Spleen (tissue), 11 donors: Measurements from ENCODE around the gene FAM171A1. TPM values are rescaled to one million over a fixed set of nuclear protein-coding genes. Genes with fewer than 3 reads are reported as not detected.

Experiments
- DNase-seq: peaks from one replicate; pipeline ENCODE4 v3.0.0-alpha.2; 2020
- H3K27ac ChIP-seq, 8 donors: fragments of 200-600 bp; sonication (generic) in 7 of 8; 1 replicate in 4 of 8; 2 replicates in 4 of 8; pipeline versions ENCODE4 v1.5.0 to v1.8.0; 2016 to 2021; ENCODE audit warnings: inconsistent platforms in 4 of 8, mild to moderate bottlenecking in 4 of 8, moderate library complexity in 1 of 8
- H3K27me3 ChIP-seq, 7 donors: fragments of 200-600 bp; sonication (generic) in 6 of 7; replicated peaks in 1 of 7; 1 replicate in 4 of 7; 2 replicates in 3 of 7; pipeline versions ENCODE4 v1.5.0 to v1.8.0; 2016 to 2021; ENCODE audit warnings: inconsistent platforms in 3 of 7, mild to moderate bottlenecking in 1 of 7
- H3K36me3 ChIP-seq, 6 donors: fragments of 200-600 bp; sonication (generic) in 5 of 6; 1 replicate in 4 of 6; 2 replicates in 2 of 6; pipeline versions ENCODE4 v1.5.0 to v1.8.0; 2016 to 2021; ENCODE audit warnings: inconsistent platforms in 2 of 6
- H3K4me1 ChIP-seq, 6 donors: fragments of 200-600 bp; sonication (generic) in 5 of 6; 1 replicate in 3 of 6; 2 replicates in 3 of 6; pipeline versions ENCODE4 v1.5.0 to v1.8.0; 2016 to 2021; ENCODE audit warnings: inconsistent platforms in 3 of 6
- H3K4me3 ChIP-seq, 8 donors: fragments of 200-600 bp; sonication (generic) in 7 of 8; 1 replicate in 4 of 8; 2 replicates in 4 of 8; pipeline versions ENCODE4 v1.5.0 to v1.8.0; 2016 to 2021; ENCODE audit warnings: inconsistent platforms in 4 of 8, mild to moderate bottlenecking in 4 of 8, moderate library complexity in 2 of 8
- H3K9me3 ChIP-seq, 8 donors: fragments of 200-600 bp; sonication (generic) in 7 of 8; 1 replicate in 4 of 8; 2 replicates in 4 of 8; pipeline versions ENCODE4 v1.5.0 to v1.8.0; 2016 to 2021; ENCODE audit warnings: inconsistent platforms in 4 of 8
- POLR2A ChIP-seq, 3 donors: fragments of 450-650 bp; IDR thresholded peaks; one replicate each; pipeline ENCODE4 v1.5.1; 2017; ENCODE audit warnings: antibody characterized with exemption in 3 of 3, mild to moderate bottlenecking in 1 of 3
- POLR2AphosphoS5 ChIP-seq, 3 donors: sonication (generic); formaldehyde crosslinking; IDR thresholded peaks; one replicate each; pipeline ENCODE4 v1.5.1; 2017; ENCODE audit warnings: antibody characterized with exemption in 3 of 3
- WGBS, 5 donors: extraction: QIAGEN DNeasy Blood & Tissue Kit in 3 of 5; methylation state at CpG; one replicate each; pipeline versions ENCODE4 v1.1.5 to v1.1.7; 2013 to 2018; 5-methylcytosine and 5-hydroxymethylcytosine counted together
- intact Hi-C: fragments of 100-400 bp; cut with DNase I; formaldehyde crosslinking; loops from one replicate; pipeline ENCODE4 v1.15.0; 2023; ENCODE audit warnings: low total_unique reads
- polyA plus RNA-seq, 3 donors: library from polyadenylated mRNA; stranded (reverse); fragments of 200-250 nt; gene quantifications; one replicate each; pipeline ENCODE4 v1.2.1, GENCODE V29; 2013
- total RNA-seq, 7 donors: library from RNA; depleted of rRNA in 3 of 7; stranded (reverse); fragments of >200 nt in 3 of 7; fragmentation: NEBNext Ultra II Directional in 4 of 7; extraction: Animal tissue kit (Norgen Biotek cat#: 25700) in 4 of 7; gene quantifications; one replicate each; pipeline versions ENCODE4 v1.1.0 to v1.2.1, GENCODE V29; 2016 to 2021
- TF ChIP-seq, protein P1 (sequence below), 11 experiments: fragments of 200-600 bp in 7 of 11; fragments of 450-650 bp in 4 of 11; sonication (generic) in 4 of 11; IDR thresholded peaks in 8 of 11; conservative IDR thresholded peaks in 3 of 11; 1 replicate in 7 of 11; 2 replicates in 4 of 11; pipeline versions ENCODE4 v1.4.0 to v1.8.0; 2016 to 2021; ENCODE audit warnings: antibody characterized with exemption in 11 of 11, inconsistent platforms in 4 of 11, mild to moderate bottlenecking in 1 of 11
- donor health status: healthy with polysubstance abuse.
- donor health status: DM: no; HTN: no; CAD: no; lungs with moderate emphysema.
- donor health status: DM: no; HTN: no; CAD: no.
- donor health status: Bipolar disorder and iron deficiency.
- donor health status: healthy.
- donor health status: DM: no; HTN: no; CAD: no.
- donor health status: DM: yes; HTN: yes; CAD: no.

FAM171A1 gene
- total and polyA plus RNA-seq, 10 donors = 3.5 to 34.0 (median 19.6) TPM

- Histone ChIP-seq H3K4me1 (peaks cover 0 to 40% (median 14%) of the 10 kb centered on the region in 6 donors), H3K36me3 (no peaks in the 10 kb centered on the region), H3K9me3 (no peaks in the 10 kb centered on the region), H3K27me3 (peaks cover 0 to 65% (median 15%) of the 10 kb centered on the region in 7 donors), H3K4me3 (peak overlapping the region; percentile 35 to 75 (median 51)), H3K27ac (peak overlapping the region in 6 of 8 donors; percentile 58 to 80 (median 69))
- intact Hi-C loops = no loop called here
- WGBS, 5 donors = 1 to 7% (median 2%) methylated on average over 4 to 65 of the region's 65 CpGs
- peak; percentile 77 for DNase-seq
- TF ChIP-seq, protein P1, sequence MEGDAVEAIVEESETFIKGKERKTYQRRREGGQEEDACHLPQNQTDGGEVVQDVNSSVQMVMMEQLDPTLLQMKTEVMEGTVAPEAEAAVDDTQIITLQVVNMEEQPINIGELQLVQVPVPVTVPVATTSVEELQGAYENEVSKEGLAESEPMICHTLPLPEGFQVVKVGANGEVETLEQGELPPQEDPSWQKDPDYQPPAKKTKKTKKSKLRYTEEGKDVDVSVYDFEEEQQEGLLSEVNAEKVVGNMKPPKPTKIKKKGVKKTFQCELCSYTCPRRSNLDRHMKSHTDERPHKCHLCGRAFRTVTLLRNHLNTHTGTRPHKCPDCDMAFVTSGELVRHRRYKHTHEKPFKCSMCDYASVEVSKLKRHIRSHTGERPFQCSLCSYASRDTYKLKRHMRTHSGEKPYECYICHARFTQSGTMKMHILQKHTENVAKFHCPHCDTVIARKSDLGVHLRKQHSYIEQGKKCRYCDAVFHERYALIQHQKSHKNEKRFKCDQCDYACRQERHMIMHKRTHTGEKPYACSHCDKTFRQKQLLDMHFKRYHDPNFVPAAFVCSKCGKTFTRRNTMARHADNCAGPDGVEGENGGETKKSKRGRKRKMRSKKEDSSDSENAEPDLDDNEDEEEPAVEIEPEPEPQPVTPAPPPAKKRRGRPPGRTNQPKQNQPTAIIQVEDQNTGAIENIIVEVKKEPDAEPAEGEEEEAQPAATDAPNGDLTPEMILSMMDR (IDR thresholded peaks at IDR 0.05 in 8 of 11, conservative IDR thresholded peaks at IDR 0.05 in 3 of 11) = no peak
- TF ChIP-seq POLR2A (IDR thresholded peaks at IDR 0.05) = no peak
- no peak for TF ChIP-seq POLR2AphosphoS5 (IDR thresholded peaks at IDR 0.05)
Measured at GRCh38 chr10:15370212-15370855, 755 bp downstream of the FAM171A1 start.

DNA sequence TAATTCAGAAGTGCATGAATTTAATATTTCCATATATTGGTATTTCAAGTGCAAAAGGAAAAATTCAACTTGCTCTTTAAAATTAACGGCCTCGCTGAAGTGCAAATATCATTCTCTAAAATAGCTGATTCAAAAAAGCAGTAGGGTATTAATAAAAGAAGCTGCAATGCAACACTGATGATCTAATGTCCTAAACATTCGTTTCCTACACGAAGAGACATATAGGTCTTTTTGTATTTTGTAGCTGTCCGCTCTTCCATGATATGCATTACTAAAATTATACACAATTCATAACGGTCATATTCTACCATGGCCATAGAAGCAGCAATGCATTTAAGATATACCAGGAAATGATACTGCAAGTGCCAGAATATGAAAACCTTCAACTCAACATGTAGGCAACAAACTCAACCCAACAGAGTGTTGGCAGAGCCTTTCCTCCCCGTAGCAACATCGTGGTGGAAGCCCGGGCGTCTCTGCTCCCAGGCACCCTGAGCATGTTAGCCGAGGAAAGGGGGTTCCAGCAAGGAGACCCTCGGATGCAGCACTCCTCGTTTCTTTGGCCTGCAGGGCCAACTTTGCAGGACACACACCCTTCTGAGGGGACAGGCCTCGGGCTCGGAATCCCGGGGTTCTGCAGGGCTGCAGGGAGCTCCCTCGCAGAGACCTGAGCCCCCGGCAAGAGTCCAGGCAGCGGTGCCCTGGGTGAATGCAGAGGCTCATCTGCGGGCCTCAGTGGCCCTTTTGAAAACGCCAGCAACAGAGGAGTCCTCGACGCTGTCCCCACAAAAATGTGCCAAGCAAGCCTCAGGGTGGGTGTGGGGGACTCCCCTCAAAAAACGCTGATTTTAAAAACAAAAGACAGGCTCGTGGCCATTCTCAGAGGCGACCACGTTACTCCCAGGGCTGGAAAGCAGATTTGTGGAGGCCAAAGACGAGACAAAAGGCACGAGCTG, 1.6 kb downstream of the FAM171A1 start:
- TF ChIP-seq, protein P1 (IDR thresholded peaks at IDR 0.05 in 8 of 11, conservative IDR thresholded peaks at IDR 0.05 in 3 of 11) = no peak
- no peak for TF ChIP-seq POLR2A (IDR thresholded peaks at IDR 0.05)
- TF ChIP-seq POLR2AphosphoS5 (IDR thresholded peaks at IDR 0.05) = no peak
- Histone ChIP-seq H3K36me3 (no peaks in the 10 kb centered on the region), H3K27me3 (peaks cover 0 to 60% (median 15%) of the 10 kb centered on the region in 7 donors), H3K4me3 (peak overlapping the region in 7 of 8 donors; percentile 38 to 75 (median 52)), H3K4me1 (peaks cover 0 to 40% (median 14%) of the 10 kb centered on the region in 6 donors), H3K27ac (peak overlapping the region in 6 of 8 donors; percentile 58 to 80 (median 69)), H3K9me3 (no peaks in the 10 kb centered on the region)
- intact Hi-C loops = no loop called here
- DNase-seq = no peak
- WGBS, 5 donors = 28 to 34% (median 31%) methylated on average over 25 to 29 of the region's 29 CpGs

GRCh38 chr10:15368101-15368855, 2.8 kb downstream of the FAM171A1 start:
- peaks cover 0 to 36% (median 14%) of the 10 kb centered on the region in 6 donors for H3K4me1 ChIP-seq
- H3K9me3 ChIP-seq = no peaks in the 10 kb centered on the region
- WGBS, 5 donors = 77 to 84% (median 83%) methylated on average over 7 of the region's 7 CpGs
- peaks cover 0 to 54% (median 15%) of the 10 kb centered on the region in 7 donors for H3K27me3 ChIP-seq
- TF ChIP-seq, protein P1 (IDR thresholded peaks at IDR 0.05 in 8 of 11, conservative IDR thresholded peaks at IDR 0.05 in 3 of 11) = no peak
- no peak for TF ChIP-seq POLR2A (IDR thresholded peaks at IDR 0.05)
- no peak for TF ChIP-seq POLR2AphosphoS5 (IDR thresholded peaks at IDR 0.05)
- no peak overlapping the region for H3K27ac ChIP-seq
- intact Hi-C loops = no loop called here
- no peak overlapping the region for H3K4me3 ChIP-seq
- H3K36me3 ChIP-seq = no peaks in the 10 kb centered on the region
- DNase-seq = no peak
